ENCODE measurements around the gene MAPT. TPM values are rescaled to one million over a fixed set of nuclear protein-coding genes. Genes with fewer than 3 reads are reported as not detected.

MAPT gene
- total and polyA plus RNA-seq, 2 of the 4 experiments (the other 2 are of a cell fraction), result 0.18 to 0.19 TPM

GRCh38 chr17:45948881-45949624 lies 54.7 kb downstream of the MAPT start (continued):
- no peak for TF ChIP-seq CEBPB (IDR thresholded peaks at IDR 0.05; ENCODE audit: low read depth, low read length)
- peak; percentile 73 for TF ChIP-seq FOS (IDR thresholded peaks at IDR 0.05; ENCODE audit: low read depth, low read length)

GRCh38 chr17:45949755-45950320 lies 55.5 kb downstream of the MAPT start:
- in situ Hi-C loops (cut with MboI; ENCODE audit: low sequenced_read_pairs), result no loop called here
- Histone ChIP-seq H3K4me3 (ENCODE audit: insufficient read depth, low read depth, low read length) (no peak overlapping the region), H3K18ac (ENCODE audit: low read depth, low read length) (no peak overlapping the region), H3K79me1 (ENCODE audit: low read depth in 1 of 2, low read length in 2 of 2) (no peaks in the 10 kb centered on the region), H3K14ac (replicated peaks; ENCODE audit: low read depth, low read length) (no peak overlapping the region), H3K27me3 (ENCODE audit: control insufficient read depth, insufficient read depth, low read length) (peaks cover 40% of the 10 kb centered on the region), H3K36me3 (ENCODE audit: control insufficient read depth, insufficient read depth, low read length) (no peaks in the 10 kb centered on the region), H2BK15ac (ENCODE audit: low read depth, low read length) (no peak overlapping the region), H3K23ac (ENCODE audit: low read depth, low read length) (no peak overlapping the region), H3K9me1 (ENCODE audit: insufficient read depth, low read length) (no peaks in the 10 kb centered on the region), H3K9me3 (ENCODE audit: control insufficient read depth, insufficient read depth, low read length) (no peaks in the 10 kb centered on the region), H3K27ac (ENCODE audit: insufficient read depth, low read length) (no peak overlapping the region), H2BK120ac (ENCODE audit: low read depth, low read length) (no peak overlapping the region), H2BK5ac (ENCODE audit: low read depth, low read length, poor library complexity, severe bottlenecking) (no peak overlapping the region), H4K91ac (ENCODE audit: insufficient read depth, low read depth, low read length) (no peak overlapping the region), H2AK5ac (ENCODE audit: low read depth, low read length) (no peak overlapping the region), H3K56ac (ENCODE audit: extremely low read depth, insufficient read depth, low read length) (no peak overlapping the region), H4K20me1 (ENCODE audit: insufficient read depth, low read length) (no peaks in the 10 kb centered on the region), H3K4me2 (ENCODE audit: low read depth, low read length) (no peak overlapping the region), H2AK9ac (replicated peaks; ENCODE audit: low read depth, low read length, poor library complexity) (no peak overlapping the region), H4K8ac (ENCODE audit: low read depth in 2 of 2, low read length in 2 of 2) (no peak overlapping the region), H2BK20ac (ENCODE audit: low read depth, low read length) (no peak overlapping the region), H3K4me1 (ENCODE audit: control insufficient read depth, insufficient read depth, low read length) (no peaks in the 10 kb centered on the region), H4K5ac (ENCODE audit: low read depth, low read length) (no peak overlapping the region), H3K4ac (ENCODE audit: low read depth, low read length) (no peak overlapping the region), H2AFZ (replicated peaks; ENCODE audit: low read length, poor library complexity) (no peak overlapping the region), H3K9ac (ENCODE audit: low read depth, low read length) (no peak overlapping the region)
- CTCF ChIA-PET, result interaction anchor here (0.6 to 1.3 kb wide), 3 partner anchors 16 to 64 kb away, joined by 3 to 8 read pairs (median 4); no protein-coding TSS in a partner anchor
- DNase-seq (no peak), ATAC-seq (ENCODE audit: low read depth) (no peak)
- no TSS peak for BruUV-seq (replicated peaks)
- no peak for TF ChIP-seq BHLHE40 (IDR thresholded peaks at IDR 0.05; ENCODE audit: low read depth, low read length)
- TF ChIP-seq CTCF (conservative IDR thresholded peaks at IDR 0.05; ENCODE audit: low read depth, low read length), result no peak
- no peak for TF ChIP-seq USF2 (IDR thresholded peaks at IDR 0.05; ENCODE audit: low read depth, low read length)
- no peak for TF ChIP-seq CHD1 (IDR thresholded peaks at IDR 0.05; ENCODE audit: low read depth, low read length)
- no peak for TF ChIP-seq MAFK (IDR thresholded peaks at IDR 0.05; ENCODE audit: low read depth, low read length)
- TF ChIP-seq MAZ (IDR thresholded peaks at IDR 0.05; ENCODE audit: borderline replicate concordance, low read depth, low read length), result no peak
- TF ChIP-seq, protein P1, sequence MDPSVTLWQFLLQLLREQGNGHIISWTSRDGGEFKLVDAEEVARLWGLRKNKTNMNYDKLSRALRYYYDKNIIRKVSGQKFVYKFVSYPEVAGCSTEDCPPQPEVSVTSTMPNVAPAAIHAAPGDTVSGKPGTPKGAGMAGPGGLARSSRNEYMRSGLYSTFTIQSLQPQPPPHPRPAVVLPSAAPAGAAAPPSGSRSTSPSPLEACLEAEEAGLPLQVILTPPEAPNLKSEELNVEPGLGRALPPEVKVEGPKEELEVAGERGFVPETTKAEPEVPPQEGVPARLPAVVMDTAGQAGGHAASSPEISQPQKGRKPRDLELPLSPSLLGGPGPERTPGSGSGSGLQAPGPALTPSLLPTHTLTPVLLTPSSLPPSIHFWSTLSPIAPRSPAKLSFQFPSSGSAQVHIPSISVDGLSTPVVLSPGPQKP (IDR thresholded peaks at IDR 0.05; ENCODE audit: borderline replicate concordance, low read depth, low read length), result no peak
- no peak for TF ChIP-seq RAD21 (IDR thresholded peaks at IDR 0.05; ENCODE audit: low read length)
- no peak for TF ChIP-seq RCOR1 (IDR thresholded peaks at IDR 0.05; ENCODE audit: insufficient replicate concordance, low read length)
- TF ChIP-seq CEBPB (IDR thresholded peaks at IDR 0.05; ENCODE audit: low read depth, low read length), result no peak
- TF ChIP-seq FOS (IDR thresholded peaks at IDR 0.05; ENCODE audit: low read depth, low read length), result no peak
- intact Hi-C loops (cut with micrococcal nuclease), result loop anchor here (5.0 kb wide), 1 partner anchor 308 kb away; no protein-coding TSS in a partner anchor
- WGBS, 2 experiments (ENCODE audit: extremely low coverage in 2 of 2, insufficient read length in 1 of 2), result 83% methylated on average over 1 of the region's 9 CpGs; no CpG with 5 or more reads in 1 of the 2 experiments
- POLR2A ChIA-PET (ENCODE audit: unreplicated experiment), result interaction anchor here (0.6 kb wide), 1 partner anchor 29 kb away, joined by 3 read pairs; no protein-coding TSS in a partner anchor
- dilution Hi-C loops (cut with HindIII; ENCODE audit: low sequenced_read_pairs, unreplicated experiment), result no loop called here

All from IMR-90 (cell line).